HepG2 (cell line): ENCODE results near the gene NEURL2. TPM values are rescaled to one million over a fixed set of nuclear protein-coding genes. Genes with fewer than 3 reads are reported as not detected.

Experiments
- ELF4 ChIP-seq: sonication (generic); formaldehyde crosslinking; IDR thresholded peaks from 2 replicates; pipeline ENCODE4 v1.5.0; 2020; ENCODE audit warnings: missing genetic modification reagents, mild to moderate bottlenecking, moderate library complexity, borderline replicate concordance
- FOXK1 ChIP-seq: sonication (generic); formaldehyde crosslinking; IDR thresholded peaks from 2 replicates; pipeline ENCODE4 v1.4.0; 2020; ENCODE audit warnings: low read depth, missing genetic modification reagents, borderline replicate concordance
- HMG20B ChIP-seq: conservative IDR thresholded peaks from 2 replicates; pipeline ENCODE4 v1.6.1; 2016; ENCODE audit warnings: missing genetic modification reagents, missing compliant biosample characterization
- MXD1 ChIP-seq: sonication (generic); formaldehyde crosslinking; IDR thresholded peaks from 2 replicates; pipeline ENCODE4 v1.4.0; 2020; ENCODE audit warnings: mild to moderate bottlenecking, missing genetic modification reagents
- NFIC ChIP-seq: IDR thresholded peaks from 2 replicates; pipeline ENCODE4 v1.6.1; 2012; ENCODE audit warnings: mild to moderate bottlenecking, low read length, inconsistent platforms
- SRY ChIP-seq: sonication (generic); formaldehyde crosslinking; IDR thresholded peaks from 2 replicates; pipeline ENCODE4 v1.8.0; 2022; ENCODE audit warnings: mild to moderate bottlenecking, missing genetic modification reagents
- ZMYM2 ChIP-seq: sonication (generic); formaldehyde crosslinking; IDR thresholded peaks from 2 replicates; pipeline ENCODE4 v1.8.0; 2022; ENCODE audit warnings: mild to moderate bottlenecking, missing genetic modification reagents
- ZNF234 ChIP-seq: sonication (generic); formaldehyde crosslinking; conservative IDR thresholded peaks from 2 replicates; pipeline ENCODE4 v1.5.1; 2020; ENCODE audit warnings: mild to moderate bottlenecking, missing genetic modification reagents
- ZNF558 ChIP-seq: sonication (generic); formaldehyde crosslinking; IDR thresholded peaks from 2 replicates; pipeline ENCODE4 v1.9.0; 2022; ENCODE audit warnings: mild to moderate bottlenecking, missing genetic modification reagents, borderline replicate concordance
- ZNF784 ChIP-seq: sonication (generic); formaldehyde crosslinking; IDR thresholded peaks from 2 replicates; pipeline ENCODE4 v1.5.1; 2020; ENCODE audit warnings: missing genetic modification reagents, mild to moderate bottlenecking, borderline replicate concordance
- polyA plus RNA-seq, 8 experiments: library from polyadenylated mRNA; depleted of rRNA in 3 of 8; stranded (reverse) in 7 of 8; unstranded in 1 of 8; fragments of >200 nt; fragmentation: Illumina TruSeq in 4 of 8; extraction: Trizol in 4 of 8; gene quantifications; 2 replicates each; pipeline versions ENCODE4 v1.2.1 to v1.2.3, GENCODE V29; 2011 to 2016; ENCODE audit warnings: low read depth in 4 of 8, missing spikeins in 1 of 8, mixed read lengths in 1 of 8; ENCODE audit not compliant: insufficient read depth in 1 of 8
- total RNA-seq, 5 experiments: library from RNA; depleted of rRNA; stranded (reverse); fragments of >200 nt; fragmentation: Illumina TruSeq; extraction: Trizol; gene quantifications; 2 replicates each; pipeline ENCODE4 v1.2.3, GENCODE V29; 2016; ENCODE audit warnings: low read depth in 1 of 5
- TF ChIP-seq, protein P1 (sequence below): sonication (generic); formaldehyde crosslinking; IDR thresholded peaks from 2 replicates; pipeline ENCODE4 v1.5.0; 2020; ENCODE audit warnings: mild to moderate bottlenecking, missing genetic modification reagents, borderline replicate concordance
- TF ChIP-seq, protein P2 (sequence below), 2 experiments: sonication (generic) in 1 of 2; formaldehyde crosslinking in 1 of 2; IDR thresholded peaks; 2 replicates each; pipeline versions ENCODE4 v1.4.0 to v1.6.1; 2016 to 2020; ENCODE audit warnings: borderline replicate concordance in 1 of 2, low read depth in 1 of 2, mild to moderate bottlenecking in 1 of 2, missing genetic modification reagents in 1 of 2

Gene NEURL2
- total and polyA plus RNA-seq, 2 of the 13 experiments (the other 11 are each of a cell fraction or from before 2014, with no cell fraction given) = 7.2 to 9.7 TPM

DNA sequence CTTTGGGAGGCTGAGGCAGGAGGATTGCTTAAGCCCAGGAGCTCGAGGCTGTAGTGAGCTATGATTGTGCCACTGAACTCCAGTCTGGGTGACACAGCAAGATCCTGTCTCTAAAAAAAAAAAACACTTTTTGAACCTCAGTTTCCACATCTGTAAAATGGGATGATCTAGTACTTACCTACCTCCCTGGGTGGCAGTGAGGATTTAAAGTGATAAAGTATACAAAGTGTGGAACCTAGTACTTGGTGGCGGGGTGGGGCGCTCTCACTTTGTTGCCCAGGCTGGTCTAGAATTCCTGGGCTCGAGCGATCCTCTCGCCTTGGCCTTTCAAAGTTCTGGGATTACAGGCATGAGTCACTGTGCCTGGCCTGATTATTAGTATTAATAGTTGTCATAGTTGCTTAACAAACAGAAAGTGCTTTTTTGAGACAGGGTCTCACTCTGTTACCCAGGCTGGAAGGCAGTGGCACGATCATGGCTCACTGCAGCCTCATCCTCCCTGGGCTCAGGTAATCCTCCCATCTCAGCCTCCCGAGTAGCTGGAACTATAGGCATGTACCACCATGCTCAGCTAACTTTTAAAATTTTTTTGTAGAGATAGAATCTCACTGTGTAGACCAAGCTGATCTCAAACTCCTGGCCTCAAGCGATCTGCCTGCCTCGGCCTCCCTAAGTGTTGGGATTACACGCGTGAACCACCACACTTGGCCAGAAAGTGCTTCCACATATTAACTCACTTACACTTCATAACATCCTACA lies 27.9 kb upstream of the NEURL2 start (continued):
- TF ChIP-seq, protein P1, sequence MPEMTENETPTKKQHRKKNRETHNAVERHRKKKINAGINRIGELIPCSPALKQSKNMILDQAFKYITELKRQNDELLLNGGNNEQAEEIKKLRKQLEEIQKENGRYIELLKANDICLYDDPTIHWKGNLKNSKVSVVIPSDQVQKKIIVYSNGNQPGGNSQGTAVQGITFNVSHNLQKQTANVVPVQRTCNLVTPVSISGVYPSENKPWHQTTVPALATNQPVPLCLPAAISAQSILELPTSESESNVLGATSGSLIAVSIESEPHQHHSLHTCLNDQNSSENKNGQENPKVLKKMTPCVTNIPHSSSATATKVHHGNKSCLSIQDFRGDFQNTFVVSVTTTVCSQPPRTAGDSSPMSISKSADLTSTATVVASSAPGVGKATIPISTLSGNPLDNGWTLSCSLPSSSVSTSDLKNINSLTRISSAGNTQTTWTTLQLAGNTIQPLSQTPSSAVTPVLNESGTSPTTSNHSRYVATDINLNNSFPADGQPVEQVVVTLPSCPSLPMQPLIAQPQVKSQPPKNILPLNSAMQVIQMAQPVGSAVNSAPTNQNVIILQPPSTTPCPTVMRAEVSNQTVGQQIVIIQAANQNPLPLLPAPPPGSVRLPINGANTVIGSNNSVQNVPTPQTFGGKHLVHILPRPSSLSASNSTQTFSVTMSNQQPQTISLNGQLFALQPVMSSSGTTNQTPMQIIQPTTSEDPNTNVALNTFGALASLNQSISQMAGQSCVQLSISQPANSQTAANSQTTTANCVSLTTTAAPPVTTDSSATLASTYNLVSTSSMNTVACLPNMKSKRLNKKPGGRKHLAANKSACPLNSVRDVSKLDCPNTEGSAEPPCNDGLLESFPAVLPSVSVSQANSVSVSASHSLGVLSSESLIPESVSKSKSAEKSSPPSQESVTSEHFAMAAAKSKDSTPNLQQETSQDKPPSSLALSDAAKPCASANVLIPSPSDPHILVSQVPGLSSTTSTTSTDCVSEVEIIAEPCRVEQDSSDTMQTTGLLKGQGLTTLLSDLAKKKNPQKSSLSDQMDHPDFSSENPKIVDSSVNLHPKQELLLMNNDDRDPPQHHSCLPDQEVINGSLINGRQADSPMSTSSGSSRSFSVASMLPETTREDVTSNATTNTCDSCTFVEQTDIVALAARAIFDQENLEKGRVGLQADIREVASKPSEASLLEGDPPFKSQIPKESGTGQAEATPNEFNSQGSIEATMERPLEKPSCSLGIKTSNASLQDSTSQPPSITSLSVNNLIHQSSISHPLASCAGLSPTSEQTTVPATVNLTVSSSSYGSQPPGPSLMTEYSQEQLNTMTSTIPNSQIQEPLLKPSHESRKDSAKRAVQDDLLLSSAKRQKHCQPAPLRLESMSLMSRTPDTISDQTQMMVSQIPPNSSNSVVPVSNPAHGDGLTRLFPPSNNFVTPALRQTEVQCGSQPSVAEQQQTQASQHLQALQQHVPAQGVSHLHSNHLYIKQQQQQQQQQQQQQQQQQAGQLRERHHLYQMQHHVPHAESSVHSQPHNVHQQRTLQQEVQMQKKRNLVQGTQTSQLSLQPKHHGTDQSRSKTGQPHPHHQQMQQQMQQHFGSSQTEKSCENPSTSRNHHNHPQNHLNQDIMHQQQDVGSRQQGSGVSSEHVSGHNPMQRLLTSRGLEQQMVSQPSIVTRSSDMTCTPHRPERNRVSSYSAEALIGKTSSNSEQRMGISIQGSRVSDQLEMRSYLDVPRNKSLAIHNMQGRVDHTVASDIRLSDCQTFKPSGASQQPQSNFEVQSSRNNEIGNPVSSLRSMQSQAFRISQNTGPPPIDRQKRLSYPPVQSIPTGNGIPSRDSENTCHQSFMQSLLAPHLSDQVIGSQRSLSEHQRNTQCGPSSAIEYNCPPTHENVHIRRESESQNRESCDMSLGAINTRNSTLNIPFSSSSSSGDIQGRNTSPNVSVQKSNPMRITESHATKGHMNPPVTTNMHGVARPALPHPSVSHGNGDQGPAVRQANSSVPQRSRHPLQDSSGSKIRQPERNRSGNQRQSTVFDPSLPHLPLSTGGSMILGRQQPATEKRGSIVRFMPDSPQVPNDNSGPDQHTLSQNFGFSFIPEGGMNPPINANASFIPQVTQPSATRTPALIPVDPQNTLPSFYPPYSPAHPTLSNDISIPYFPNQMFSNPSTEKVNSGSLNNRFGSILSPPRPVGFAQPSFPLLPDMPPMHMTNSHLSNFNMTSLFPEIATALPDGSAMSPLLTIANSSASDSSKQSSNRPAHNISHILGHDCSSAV (CRISPR knock-in tag) = no peak
- TF ChIP-seq ZNF784 (CRISPR knock-in tag) (peak; percentile 95; the same call in 1 of the 2 replicates), ZNF558 (CRISPR knock-in tag) (no peak), FOXK1 (CRISPR knock-in tag) (no peak), MXD1 (CRISPR knock-in tag) (no peak), ZMYM2 (peak; percentile 70; the same call in 1 of the 2 replicates), ELF4 (CRISPR knock-in tag) (peak; percentile 63; the same call in 1 of the 2 replicates), NFIC (no peak), SRY (0 out of 2 replicates have a peak, but pooled peaks have one; percentile 24), HMG20B (CRISPR knock-in tag) (no peak), ZNF234 (CRISPR knock-in tag) (0 out of 2 replicates have a peak, but pooled peaks have one; percentile 7)
- TF ChIP-seq, protein P2, sequence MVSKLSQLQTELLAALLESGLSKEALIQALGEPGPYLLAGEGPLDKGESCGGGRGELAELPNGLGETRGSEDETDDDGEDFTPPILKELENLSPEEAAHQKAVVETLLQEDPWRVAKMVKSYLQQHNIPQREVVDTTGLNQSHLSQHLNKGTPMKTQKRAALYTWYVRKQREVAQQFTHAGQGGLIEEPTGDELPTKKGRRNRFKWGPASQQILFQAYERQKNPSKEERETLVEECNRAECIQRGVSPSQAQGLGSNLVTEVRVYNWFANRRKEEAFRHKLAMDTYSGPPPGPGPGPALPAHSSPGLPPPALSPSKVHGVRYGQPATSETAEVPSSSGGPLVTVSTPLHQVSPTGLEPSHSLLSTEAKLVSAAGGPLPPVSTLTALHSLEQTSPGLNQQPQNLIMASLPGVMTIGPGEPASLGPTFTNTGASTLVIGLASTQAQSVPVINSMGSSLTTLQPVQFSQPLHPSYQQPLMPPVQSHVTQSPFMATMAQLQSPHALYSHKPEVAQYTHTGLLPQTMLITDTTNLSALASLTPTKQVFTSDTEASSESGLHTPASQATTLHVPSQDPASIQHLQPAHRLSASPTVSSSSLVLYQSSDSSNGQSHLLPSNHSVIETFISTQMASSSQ (IDR thresholded peaks at IDR 0.05; ENCODE audit: low read depth) = 0 out of 2 replicates have a peak, but pooled peaks have one; percentile 8
- TF ChIP-seq, protein P2 (CRISPR knock-in tag; IDR thresholded peaks at IDR 0.05; ENCODE audit: borderline replicate concordance) = no peak
